ENCODE data around the gene ERBB4. TPM values are rescaled to one million over a fixed set of nuclear protein-coding genes. Genes with fewer than 3 reads are reported as not detected.

The ERBB4 gene
- total RNA-seq, 1 experiment from 2014 or later, result 0.15 TPM

DNA sequence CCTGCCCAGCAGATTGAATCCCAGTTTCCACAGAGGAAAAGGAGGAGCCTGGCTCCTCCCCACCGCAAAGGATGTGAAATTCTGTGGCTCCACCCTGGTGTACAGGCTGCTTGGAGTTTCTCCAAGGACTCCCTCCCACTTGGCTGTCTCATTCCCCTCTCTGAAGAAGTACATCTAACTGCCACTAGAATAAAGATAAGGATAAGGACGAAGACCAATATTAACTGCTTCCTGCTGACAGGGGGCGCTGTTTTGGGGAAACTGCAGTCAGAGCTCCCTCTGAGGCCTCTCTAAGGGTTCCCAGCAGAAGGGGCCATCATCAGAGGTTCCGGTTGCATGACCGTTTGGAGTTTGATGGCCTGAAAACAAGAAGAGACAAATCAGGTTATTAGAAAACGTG lies 1191.3 kb downstream of the ERBB4 start:
- no peaks in the 10 kb centered on the region for H3K36me3 ChIP-seq (ENCODE audit: control insufficient read depth, insufficient read depth, low read length)
- no peak for ATAC-seq
- POLR2A ChIA-PET, result no interaction called here
- BruUV-seq (replicated peaks), result no TSS peak
- intact Hi-C loops (cut with micrococcal nuclease; ENCODE audit: unreplicated experiment) (no loop called here), in situ Hi-C loops (cut with HindIII; ENCODE audit: low pct_unique_long_range_greater_than_20kb, low sequenced_read_pairs) (no loop called here)
- CTCF ChIA-PET, result no interaction called here
- peaks cover 2% of the 10 kb centered on the region; the same call in 1 of the 2 replicates for H3K9me3 ChIP-seq (ENCODE audit: control insufficient read depth, insufficient read depth, low read depth, low read length)
- no peak overlapping the region for H3K4me3 ChIP-seq (ENCODE audit: low read depth in 2 of 2, low read length in 2 of 2)
- DNase-seq (ENCODE audit: low read depth, low spot score), result no peak
- TF ChIP-seq, protein P1, sequence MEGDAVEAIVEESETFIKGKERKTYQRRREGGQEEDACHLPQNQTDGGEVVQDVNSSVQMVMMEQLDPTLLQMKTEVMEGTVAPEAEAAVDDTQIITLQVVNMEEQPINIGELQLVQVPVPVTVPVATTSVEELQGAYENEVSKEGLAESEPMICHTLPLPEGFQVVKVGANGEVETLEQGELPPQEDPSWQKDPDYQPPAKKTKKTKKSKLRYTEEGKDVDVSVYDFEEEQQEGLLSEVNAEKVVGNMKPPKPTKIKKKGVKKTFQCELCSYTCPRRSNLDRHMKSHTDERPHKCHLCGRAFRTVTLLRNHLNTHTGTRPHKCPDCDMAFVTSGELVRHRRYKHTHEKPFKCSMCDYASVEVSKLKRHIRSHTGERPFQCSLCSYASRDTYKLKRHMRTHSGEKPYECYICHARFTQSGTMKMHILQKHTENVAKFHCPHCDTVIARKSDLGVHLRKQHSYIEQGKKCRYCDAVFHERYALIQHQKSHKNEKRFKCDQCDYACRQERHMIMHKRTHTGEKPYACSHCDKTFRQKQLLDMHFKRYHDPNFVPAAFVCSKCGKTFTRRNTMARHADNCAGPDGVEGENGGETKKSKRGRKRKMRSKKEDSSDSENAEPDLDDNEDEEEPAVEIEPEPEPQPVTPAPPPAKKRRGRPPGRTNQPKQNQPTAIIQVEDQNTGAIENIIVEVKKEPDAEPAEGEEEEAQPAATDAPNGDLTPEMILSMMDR (IDR thresholded peaks at IDR 0.05), result no peak
- TF ChIP-seq POLR2AphosphoS5 (IDR thresholded peaks at IDR 0.05; ENCODE audit: low read depth, low read length), result no peak
- no peak for TF ChIP-seq TCF7L2 (IDR thresholded peaks at IDR 0.05; ENCODE audit: low read depth, low read length)
- TF ChIP-seq SIN3A (IDR thresholded peaks at IDR 0.05; ENCODE audit: borderline replicate concordance, insufficient read depth, low read depth, low read length), result no peak
- TF ChIP-seq, protein P2, sequence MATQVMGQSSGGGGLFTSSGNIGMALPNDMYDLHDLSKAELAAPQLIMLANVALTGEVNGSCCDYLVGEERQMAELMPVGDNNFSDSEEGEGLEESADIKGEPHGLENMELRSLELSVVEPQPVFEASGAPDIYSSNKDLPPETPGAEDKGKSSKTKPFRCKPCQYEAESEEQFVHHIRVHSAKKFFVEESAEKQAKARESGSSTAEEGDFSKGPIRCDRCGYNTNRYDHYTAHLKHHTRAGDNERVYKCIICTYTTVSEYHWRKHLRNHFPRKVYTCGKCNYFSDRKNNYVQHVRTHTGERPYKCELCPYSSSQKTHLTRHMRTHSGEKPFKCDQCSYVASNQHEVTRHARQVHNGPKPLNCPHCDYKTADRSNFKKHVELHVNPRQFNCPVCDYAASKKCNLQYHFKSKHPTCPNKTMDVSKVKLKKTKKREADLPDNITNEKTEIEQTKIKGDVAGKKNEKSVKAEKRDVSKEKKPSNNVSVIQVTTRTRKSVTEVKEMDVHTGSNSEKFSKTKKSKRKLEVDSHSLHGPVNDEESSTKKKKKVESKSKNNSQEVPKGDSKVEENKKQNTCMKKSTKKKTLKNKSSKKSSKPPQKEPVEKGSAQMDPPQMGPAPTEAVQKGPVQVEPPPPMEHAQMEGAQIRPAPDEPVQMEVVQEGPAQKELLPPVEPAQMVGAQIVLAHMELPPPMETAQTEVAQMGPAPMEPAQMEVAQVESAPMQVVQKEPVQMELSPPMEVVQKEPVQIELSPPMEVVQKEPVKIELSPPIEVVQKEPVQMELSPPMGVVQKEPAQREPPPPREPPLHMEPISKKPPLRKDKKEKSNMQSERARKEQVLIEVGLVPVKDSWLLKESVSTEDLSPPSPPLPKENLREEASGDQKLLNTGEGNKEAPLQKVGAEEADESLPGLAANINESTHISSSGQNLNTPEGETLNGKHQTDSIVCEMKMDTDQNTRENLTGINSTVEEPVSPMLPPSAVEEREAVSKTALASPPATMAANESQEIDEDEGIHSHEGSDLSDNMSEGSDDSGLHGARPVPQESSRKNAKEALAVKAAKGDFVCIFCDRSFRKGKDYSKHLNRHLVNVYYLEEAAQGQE (IDR thresholded peaks at IDR 0.05; ENCODE audit: insufficient read depth in 1 of 2, low read depth in 2 of 2, low read length in 1 of 2), result no peak
- no peaks in the 10 kb centered on the region for H3K4me1 ChIP-seq (ENCODE audit: control insufficient read depth, insufficient read depth, low read length)
- H3K27ac ChIP-seq (ENCODE audit: low read length), result no peak overlapping the region
- H3K27me3 ChIP-seq (ENCODE audit: control insufficient read depth, insufficient read depth, low read length), result no peaks in the 10 kb centered on the region

DNA sequence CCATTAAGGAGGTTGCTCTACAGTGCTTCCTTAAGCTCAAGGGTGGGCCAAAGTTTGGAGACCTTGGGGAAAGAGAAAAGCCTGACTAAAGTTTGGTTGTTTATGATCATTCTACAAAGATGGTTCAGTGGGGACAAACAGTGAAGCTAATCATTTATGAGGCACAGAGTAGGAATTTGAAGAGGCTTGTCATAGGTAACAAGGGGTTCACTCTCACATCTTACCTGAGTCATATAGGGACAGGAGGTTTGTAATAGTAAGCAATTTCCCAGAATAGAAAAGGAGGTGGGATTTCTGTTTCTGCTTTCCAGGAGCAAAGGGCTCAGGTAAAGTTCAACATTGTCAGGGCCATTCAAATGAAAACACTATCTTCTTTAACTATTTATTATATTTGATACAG lies 1194.3 kb downstream of the ERBB4 start:
- ChIA-PET POLR2A (no interaction called here), CTCF (no interaction called here)
- no peak for DNase-seq (ENCODE audit: low read depth, low spot score)
- H3K27ac ChIP-seq (ENCODE audit: low read length), result no peak overlapping the region
- H3K27me3 ChIP-seq (ENCODE audit: control insufficient read depth, insufficient read depth, low read length), result no peaks in the 10 kb centered on the region
- TF ChIP-seq POLR2AphosphoS5 (IDR thresholded peaks at IDR 0.05; ENCODE audit: low read depth, low read length) (no peak), SIN3A (IDR thresholded peaks at IDR 0.05; ENCODE audit: borderline replicate concordance, insufficient read depth, low read depth, low read length) (no peak)
- TF ChIP-seq, protein P1 (IDR thresholded peaks at IDR 0.05), result no peak
- H3K36me3 ChIP-seq (ENCODE audit: control insufficient read depth, insufficient read depth, low read length), result no peaks in the 10 kb centered on the region
- no peak overlapping the region for H3K4me3 ChIP-seq (ENCODE audit: low read depth in 2 of 2, low read length in 2 of 2)
- 0 out of 2 replicates have a peak, but pooled peaks cover 2% of the 10 kb centered on the region for H3K9me3 ChIP-seq (ENCODE audit: control insufficient read depth, insufficient read depth, low read depth, low read length)
- intact Hi-C loops (cut with micrococcal nuclease; ENCODE audit: unreplicated experiment), result no loop called here
- in situ Hi-C loops (cut with HindIII; ENCODE audit: low pct_unique_long_range_greater_than_20kb, low sequenced_read_pairs), result no loop called here
- ATAC-seq, result no peak
- no TSS peak for BruUV-seq (replicated peaks)
- H3K4me1 ChIP-seq (ENCODE audit: control insufficient read depth, insufficient read depth, low read length), result no peaks in the 10 kb centered on the region
